ENCODE measurements around the gene PSMG4.

Gene PSMG4

DNA sequence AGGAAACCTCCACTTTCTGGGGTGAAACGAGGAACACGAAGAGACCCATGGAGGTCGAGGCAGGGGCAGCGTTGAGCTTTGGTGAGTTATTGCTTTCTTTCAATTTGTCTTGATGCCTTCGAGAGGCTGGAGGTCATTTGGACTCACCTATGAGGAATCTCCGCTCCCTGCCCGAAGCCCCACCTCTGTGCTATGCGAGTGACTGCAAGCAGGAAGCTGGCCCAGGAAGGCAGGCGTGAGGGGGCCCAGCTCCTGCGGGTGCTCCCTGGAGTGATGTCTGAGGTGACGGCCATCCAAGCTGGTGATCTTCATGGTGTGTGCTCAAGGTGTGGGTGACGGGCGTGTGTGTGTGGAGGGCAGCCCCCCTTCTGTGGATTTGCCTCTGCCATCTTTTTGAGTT is 13.0 kb downstream of the PSMG4 start:
- Histone ChIP-seq H3K79me2 (ENCODE audit: low read length) (no peaks in the 10 kb centered on the region; the same call in 1 of the 2 replicates), H3K4me2 (ENCODE audit: low read length) (no peak overlapping the region), H3K27me3 (ENCODE audit: low read depth, low read length) (no peaks in the 10 kb centered on the region), H3K9me3 (ENCODE audit: insufficient read depth, low read length) (no peaks in the 10 kb centered on the region), H3K36me3 (replicated peaks; ENCODE audit: low read depth, low read length) (peaks cover 21% of the 10 kb centered on the region), H3K27ac (ENCODE audit: low read length) (no peak overlapping the region), H2AFZ (ENCODE audit: low read depth, low read length) (no peak overlapping the region), H3K4me3 (ENCODE audit: low read length) (no peak overlapping the region), H3K9ac (ENCODE audit: low read length) (no peak overlapping the region), H3K4me1 (ENCODE audit: low read length) (no peaks in the 10 kb centered on the region), H4K20me1 (ENCODE audit: insufficient read depth, low read length) (no peaks in the 10 kb centered on the region)
- TF ChIP-seq CTCF (IDR thresholded peaks at IDR 0.05; ENCODE audit: low read depth, low read length) (no peak), EZH2phosphoT487 (IDR thresholded peaks at IDR 0.05; ENCODE audit: low read depth) (no peak)

DNA sequence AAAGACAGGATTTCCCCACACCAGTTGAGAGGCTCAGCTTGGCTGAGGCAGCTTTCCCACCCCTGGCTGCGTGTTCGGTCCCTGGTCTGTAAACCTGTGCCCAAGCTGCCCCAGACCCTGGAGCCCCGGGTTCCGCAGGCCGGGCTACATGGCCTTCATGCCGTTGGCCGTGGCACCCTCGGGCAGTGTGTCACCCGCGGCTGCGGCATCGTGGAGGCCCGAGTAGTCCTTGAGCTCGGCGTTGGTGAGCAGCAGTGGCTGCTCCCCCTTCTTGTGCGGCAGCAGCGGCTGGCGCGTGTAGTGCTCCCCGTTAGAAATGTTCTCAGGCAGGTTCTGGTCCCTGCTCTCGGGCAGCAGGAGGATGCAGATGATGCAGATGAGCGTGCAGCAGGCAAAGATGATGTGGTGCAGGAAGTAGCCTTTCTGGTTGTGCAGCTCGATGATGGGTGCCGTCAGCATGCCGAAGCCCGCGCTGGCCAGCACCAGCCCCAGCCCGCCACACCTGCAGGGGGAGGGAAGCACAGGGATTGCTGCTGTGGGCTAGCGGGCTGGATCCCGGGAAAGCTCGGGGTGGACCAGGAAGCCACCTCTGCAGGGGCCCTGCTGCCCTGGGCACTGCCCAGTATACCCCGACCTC is 14.3 kb downstream of the PSMG4 start:
- Histone ChIP-seq H3K79me2 (ENCODE audit: low read length) (no peaks in the 10 kb centered on the region; the same call in 1 of the 2 replicates), H3K4me3 (ENCODE audit: low read length) (no peak overlapping the region), H3K4me1 (ENCODE audit: low read length) (no peaks in the 10 kb centered on the region), H4K20me1 (ENCODE audit: insufficient read depth, low read length) (no peaks in the 10 kb centered on the region), H3K9me3 (ENCODE audit: insufficient read depth, low read length) (no peaks in the 10 kb centered on the region), H2AFZ (ENCODE audit: low read depth, low read length) (no peak overlapping the region), H3K4me2 (ENCODE audit: low read length) (no peak overlapping the region), H3K36me3 (replicated peaks; ENCODE audit: low read depth, low read length) (peaks cover 21% of the 10 kb centered on the region), H3K27ac (ENCODE audit: low read length) (no peak overlapping the region), H3K27me3 (ENCODE audit: low read depth, low read length) (no peaks in the 10 kb centered on the region), H3K9ac (ENCODE audit: low read length) (no peak overlapping the region)
- TF ChIP-seq CTCF (IDR thresholded peaks at IDR 0.05; ENCODE audit: low read depth, low read length) (no peak), EZH2phosphoT487 (IDR thresholded peaks at IDR 0.05; ENCODE audit: low read depth) (no peak)

GRCh38 chr6:3273707-3274521 is 15.2 kb downstream of the PSMG4 start:
- Histone ChIP-seq H3K4me1 (ENCODE audit: low read length) (no peaks in the 10 kb centered on the region), H3K4me3 (ENCODE audit: low read length) (no peak overlapping the region), H3K27ac (ENCODE audit: low read length) (no peak overlapping the region), H3K36me3 (replicated peaks; ENCODE audit: low read depth, low read length) (peaks cover 21% of the 10 kb centered on the region), H3K9me3 (ENCODE audit: insufficient read depth, low read length) (no peaks in the 10 kb centered on the region), H3K79me2 (ENCODE audit: low read length) (no peaks in the 10 kb centered on the region), H2AFZ (ENCODE audit: low read depth, low read length) (no peak overlapping the region), H3K4me2 (ENCODE audit: low read length) (no peak overlapping the region), H3K9ac (ENCODE audit: low read length) (no peak overlapping the region), H4K20me1 (ENCODE audit: insufficient read depth, low read length) (no peaks in the 10 kb centered on the region), H3K27me3 (ENCODE audit: low read depth, low read length) (no peaks in the 10 kb centered on the region)
- TF ChIP-seq CTCF (IDR thresholded peaks at IDR 0.05; ENCODE audit: low read depth, low read length) (no peak), EZH2phosphoT487 (IDR thresholded peaks at IDR 0.05; ENCODE audit: low read depth) (no peak)

Data from OCI-LY3 (cell line).